KMS-11 (cell line): Measurements from ENCODE around the gene GLS2.

ENCODE experiments used
- H2AFZ ChIP-seq: fragments of 200-600 bp; sonication (generic); 2 replicates; pipeline ENCODE4 v1.6.1; 2016; ENCODE audit warnings: antibody characterized with exemption, mixed run types, low read depth
- H3K27ac ChIP-seq: fragments of 200-600 bp; sonication (generic); 2 replicates; pipeline ENCODE4 v1.6.1; 2016; ENCODE audit warnings: mild to moderate bottlenecking, mixed run types
- H3K27me3 ChIP-seq: fragments of 200-600 bp; sonication (generic); 2 replicates; pipeline ENCODE4 v1.6.1; 2017; ENCODE audit warnings: mild to moderate bottlenecking, low read depth, mixed run types, moderate library complexity; ENCODE audit not compliant: insufficient read depth
- H3K36me3 ChIP-seq: fragments of 200-600 bp; sonication (generic); 2 replicates; pipeline ENCODE4 v1.6.1; 2017; ENCODE audit warnings: mild to moderate bottlenecking, mixed run types; ENCODE audit not compliant: insufficient read depth
- H3K4me1 ChIP-seq: fragments of 200-600 bp; sonication (generic); 2 replicates; pipeline ENCODE4 v1.6.1; 2016; ENCODE audit warnings: mild to moderate bottlenecking, low read depth, mixed run types; ENCODE audit not compliant: poor library complexity, severe bottlenecking
- H3K4me2 ChIP-seq: fragments of 200-600 bp; sonication (generic); 2 replicates; pipeline ENCODE4 v1.7.0; 2016; ENCODE audit warnings: mild to moderate bottlenecking, mixed run types
- H3K4me3 ChIP-seq: fragments of 200-600 bp; sonication (generic); IDR thresholded peaks from 2 replicates; pipeline ENCODE4 v1.6.1; 2017; ENCODE audit warnings: low read depth, low read length, mixed read lengths; ENCODE audit not compliant: insufficient read depth
- H3K79me2 ChIP-seq: fragments of 200-600 bp; sonication (generic); 2 replicates; pipeline ENCODE4 v1.6.1; 2016; ENCODE audit warnings: low read depth, mixed run types; ENCODE audit not compliant: insufficient read depth
- H3K9ac ChIP-seq: fragments of 200-600 bp; sonication (generic); 2 replicates; pipeline ENCODE4 v1.6.1; 2016; ENCODE audit warnings: mild to moderate bottlenecking, mixed run types
- H4K20me1 ChIP-seq: fragments of 200-600 bp; sonication (generic); 2 replicates; pipeline ENCODE4 v1.6.1; 2016; ENCODE audit warnings: mild to moderate bottlenecking, mixed run types; ENCODE audit not compliant: insufficient read depth
- TF ChIP-seq, protein P1 (sequence below): fragments of 200-600 bp; sonication (generic); conservative IDR thresholded peaks from 2 replicates; pipeline ENCODE4 v1.6.1; 2017; ENCODE audit warnings: low read depth, mild to moderate bottlenecking, antibody characterized with exemption, low read length, moderate library complexity, mixed read lengths

The GLS2 gene

DNA sequence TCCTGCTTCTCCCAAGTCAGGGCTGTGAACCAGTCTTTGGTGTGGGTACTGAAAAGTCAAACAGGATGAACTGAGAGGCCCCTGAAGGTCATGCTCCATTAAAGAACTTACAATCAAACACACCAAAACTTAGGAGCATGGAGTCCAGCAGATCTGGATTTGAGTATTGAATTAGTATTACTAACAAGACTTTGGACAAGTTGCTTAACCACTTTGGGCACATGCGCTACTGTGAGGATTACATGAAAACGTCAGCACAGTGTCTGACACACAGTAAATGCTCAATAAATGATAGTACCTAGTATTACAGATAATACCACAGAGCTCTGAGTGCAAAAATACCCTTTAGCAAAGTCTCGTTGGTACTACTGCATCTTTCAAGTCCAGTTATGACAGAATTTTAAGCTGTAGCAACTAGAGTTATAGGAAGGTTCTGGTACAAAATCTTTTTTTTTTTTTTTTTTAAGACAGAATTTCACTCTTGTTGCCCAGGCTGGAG lies 62.0 kb downstream of the GLS2 start:
- Histone ChIP-seq H3K4me2 (no peak overlapping the region), H3K4me3 (no peak overlapping the region), H3K4me1 (no peaks in the 10 kb centered on the region), H3K36me3 (peaks cover 18% of the 10 kb centered on the region; the same call in 1 of the 2 replicates), H3K79me2 (no peaks in the 10 kb centered on the region), H3K27ac (no peak overlapping the region), H4K20me1 (no peaks in the 10 kb centered on the region), H3K9ac (no peak overlapping the region), H2AFZ (no peak overlapping the region), H3K27me3 (no peaks in the 10 kb centered on the region)
- TF ChIP-seq, protein P1, sequence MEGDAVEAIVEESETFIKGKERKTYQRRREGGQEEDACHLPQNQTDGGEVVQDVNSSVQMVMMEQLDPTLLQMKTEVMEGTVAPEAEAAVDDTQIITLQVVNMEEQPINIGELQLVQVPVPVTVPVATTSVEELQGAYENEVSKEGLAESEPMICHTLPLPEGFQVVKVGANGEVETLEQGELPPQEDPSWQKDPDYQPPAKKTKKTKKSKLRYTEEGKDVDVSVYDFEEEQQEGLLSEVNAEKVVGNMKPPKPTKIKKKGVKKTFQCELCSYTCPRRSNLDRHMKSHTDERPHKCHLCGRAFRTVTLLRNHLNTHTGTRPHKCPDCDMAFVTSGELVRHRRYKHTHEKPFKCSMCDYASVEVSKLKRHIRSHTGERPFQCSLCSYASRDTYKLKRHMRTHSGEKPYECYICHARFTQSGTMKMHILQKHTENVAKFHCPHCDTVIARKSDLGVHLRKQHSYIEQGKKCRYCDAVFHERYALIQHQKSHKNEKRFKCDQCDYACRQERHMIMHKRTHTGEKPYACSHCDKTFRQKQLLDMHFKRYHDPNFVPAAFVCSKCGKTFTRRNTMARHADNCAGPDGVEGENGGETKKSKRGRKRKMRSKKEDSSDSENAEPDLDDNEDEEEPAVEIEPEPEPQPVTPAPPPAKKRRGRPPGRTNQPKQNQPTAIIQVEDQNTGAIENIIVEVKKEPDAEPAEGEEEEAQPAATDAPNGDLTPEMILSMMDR = no peak

DNA sequence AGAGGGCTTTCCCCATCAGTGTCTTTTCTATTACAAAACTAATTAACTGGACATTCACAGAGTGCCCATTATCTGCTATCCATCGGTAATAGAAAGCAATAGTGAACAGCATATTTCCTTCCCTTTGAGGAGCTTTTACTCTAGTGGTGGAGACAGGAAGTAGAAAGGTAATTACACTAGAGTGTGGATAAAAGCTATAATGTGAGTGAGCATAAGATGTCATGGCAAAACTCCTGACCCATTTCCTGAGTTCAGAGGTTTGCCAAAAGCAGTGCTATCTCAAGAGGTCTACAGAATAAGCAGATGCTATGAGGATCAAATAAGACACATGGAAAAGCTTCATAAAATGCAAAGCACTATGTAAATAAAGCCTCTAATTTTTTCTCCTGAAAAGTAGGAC lies 62.8 kb downstream of the GLS2 start:
- Histone ChIP-seq H3K27me3 (no peaks in the 10 kb centered on the region), H3K27ac (no peak overlapping the region), H3K36me3 (peaks cover 20% of the 10 kb centered on the region; the same call in 1 of the 2 replicates), H3K4me3 (no peak overlapping the region), H3K4me1 (no peaks in the 10 kb centered on the region), H3K79me2 (no peaks in the 10 kb centered on the region), H2AFZ (no peak overlapping the region), H4K20me1 (no peaks in the 10 kb centered on the region), H3K4me2 (no peak overlapping the region), H3K9ac (no peak overlapping the region)
- TF ChIP-seq, protein P1 = no peak
